ENCODE data around the gene NAA30.

NAA30 gene

DNA sequence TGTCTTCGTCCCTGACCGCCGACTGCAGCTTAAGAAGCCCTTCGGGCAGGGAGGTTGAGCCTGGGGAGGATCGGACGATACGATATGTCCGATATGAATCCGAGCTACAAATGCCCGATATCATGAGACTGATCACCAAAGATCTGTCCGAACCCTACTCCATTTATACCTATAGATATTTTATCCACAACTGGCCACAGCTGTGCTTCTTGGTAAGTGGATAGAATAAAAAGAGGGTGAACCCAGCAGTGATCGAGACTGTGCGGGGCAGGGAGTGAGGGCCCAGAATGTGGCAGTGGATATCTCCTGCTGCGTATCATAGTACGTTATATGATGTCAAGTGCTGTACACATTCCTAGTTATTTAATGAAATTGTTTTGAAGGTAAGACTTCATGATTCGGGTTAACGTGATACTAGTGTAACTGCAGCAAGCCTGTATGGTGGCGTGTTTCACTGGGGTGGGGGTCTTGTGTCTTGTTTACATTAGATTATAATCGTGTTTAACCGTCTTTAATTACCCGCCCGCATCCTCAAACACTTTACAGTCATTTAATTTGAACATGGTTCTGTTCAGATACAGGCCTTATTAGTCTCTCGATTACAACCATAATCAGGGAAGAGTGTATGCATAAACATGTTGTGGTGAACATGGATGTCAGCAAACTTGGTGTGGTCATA, 1.3 kb downstream of the NAA30 start:
- peaks cover 8% of the 10 kb centered on the region for H4K20me1 ChIP-seq (ENCODE audit: low read depth, low read length)
- peaks cover 42% of the 10 kb centered on the region for H3K79me2 ChIP-seq (ENCODE audit: insufficient read depth, low read length)
- no peaks in the 10 kb centered on the region for H3F3A ChIP-seq (ENCODE audit: insufficient read depth)
- H2AFZ ChIP-seq (ENCODE audit: low read depth, low read length, severe bottlenecking) = no peak overlapping the region
- H3K9me2 ChIP-seq (replicated peaks; ENCODE audit: insufficient read depth, low read length) = no peaks in the 10 kb centered on the region
- peaks cover 11% of the 10 kb centered on the region; the same call in 1 of the 2 replicates for H3K36me3 ChIP-seq (ENCODE audit: low read length)
- H3K9ac ChIP-seq (ENCODE audit: low read length) = peak overlapping the region; percentile 70
- H3K4me3 ChIP-seq (ENCODE audit: insufficient read depth, low read length, poor library complexity, severe bottlenecking) = peak overlapping the region; percentile 79
- TF ChIP-seq, protein P1, sequence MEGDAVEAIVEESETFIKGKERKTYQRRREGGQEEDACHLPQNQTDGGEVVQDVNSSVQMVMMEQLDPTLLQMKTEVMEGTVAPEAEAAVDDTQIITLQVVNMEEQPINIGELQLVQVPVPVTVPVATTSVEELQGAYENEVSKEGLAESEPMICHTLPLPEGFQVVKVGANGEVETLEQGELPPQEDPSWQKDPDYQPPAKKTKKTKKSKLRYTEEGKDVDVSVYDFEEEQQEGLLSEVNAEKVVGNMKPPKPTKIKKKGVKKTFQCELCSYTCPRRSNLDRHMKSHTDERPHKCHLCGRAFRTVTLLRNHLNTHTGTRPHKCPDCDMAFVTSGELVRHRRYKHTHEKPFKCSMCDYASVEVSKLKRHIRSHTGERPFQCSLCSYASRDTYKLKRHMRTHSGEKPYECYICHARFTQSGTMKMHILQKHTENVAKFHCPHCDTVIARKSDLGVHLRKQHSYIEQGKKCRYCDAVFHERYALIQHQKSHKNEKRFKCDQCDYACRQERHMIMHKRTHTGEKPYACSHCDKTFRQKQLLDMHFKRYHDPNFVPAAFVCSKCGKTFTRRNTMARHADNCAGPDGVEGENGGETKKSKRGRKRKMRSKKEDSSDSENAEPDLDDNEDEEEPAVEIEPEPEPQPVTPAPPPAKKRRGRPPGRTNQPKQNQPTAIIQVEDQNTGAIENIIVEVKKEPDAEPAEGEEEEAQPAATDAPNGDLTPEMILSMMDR (IDR thresholded peaks at IDR 0.05; ENCODE audit: insufficient read depth, low read length, poor library complexity, severe bottlenecking) = no peak
- no peak for TF ChIP-seq EZH2phosphoT487 (conservative IDR thresholded peaks at IDR 0.05; ENCODE audit: low read length)
- H3K9me3 ChIP-seq (ENCODE audit: insufficient read depth, low read length) = no peaks in the 10 kb centered on the region
- H3K27me3 ChIP-seq (ENCODE audit: low read length) = no peaks in the 10 kb centered on the region
- H3K4me2 ChIP-seq (ENCODE audit: low read depth, low read length, poor library complexity, severe bottlenecking) = peak overlapping the region; percentile 57
- H3K27ac ChIP-seq (ENCODE audit: low read depth, low read length) = no peak overlapping the region

DNA sequence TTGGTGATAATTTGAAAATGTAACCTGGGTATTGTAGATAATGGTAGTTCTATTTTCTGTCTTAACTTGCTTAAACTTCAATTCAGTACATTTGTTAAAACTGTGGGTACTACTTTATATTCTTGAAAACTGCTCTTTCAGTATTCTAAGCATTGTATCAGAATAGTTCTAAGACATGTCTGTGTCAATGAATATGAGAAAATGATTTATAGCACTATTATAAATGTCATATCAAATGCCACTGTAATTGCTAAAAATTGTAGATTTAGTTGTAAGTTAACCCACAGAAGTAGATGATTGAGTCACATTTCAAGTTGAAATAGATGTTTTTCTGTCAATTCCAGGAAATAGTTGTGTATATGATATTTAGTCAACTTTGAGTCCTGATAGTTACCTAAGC, 2.4 kb downstream of the NAA30 start:
- Histone ChIP-seq H3K9ac (ENCODE audit: low read length) (peak overlapping the region; percentile 70; the same call in 1 of the 2 replicates), H3F3A (ENCODE audit: insufficient read depth) (no peaks in the 10 kb centered on the region), H3K9me3 (ENCODE audit: insufficient read depth, low read length) (no peaks in the 10 kb centered on the region), H3K4me2 (ENCODE audit: low read depth, low read length, poor library complexity, severe bottlenecking) (peak overlapping the region; percentile 57), H4K20me1 (ENCODE audit: low read depth, low read length) (peaks cover 8% of the 10 kb centered on the region), H3K4me3 (ENCODE audit: insufficient read depth, low read length, poor library complexity, severe bottlenecking) (peak overlapping the region; percentile 79), H3K79me2 (ENCODE audit: insufficient read depth, low read length) (peaks cover 42% of the 10 kb centered on the region), H3K9me2 (replicated peaks; ENCODE audit: insufficient read depth, low read length) (no peaks in the 10 kb centered on the region), H3K36me3 (ENCODE audit: low read length) (peaks cover 12% of the 10 kb centered on the region; the same call in 1 of the 2 replicates), H3K27me3 (ENCODE audit: low read length) (no peaks in the 10 kb centered on the region), H2AFZ (ENCODE audit: low read depth, low read length, severe bottlenecking) (no peak overlapping the region), H3K27ac (ENCODE audit: low read depth, low read length) (no peak overlapping the region)
- no peak for TF ChIP-seq EZH2phosphoT487 (conservative IDR thresholded peaks at IDR 0.05; ENCODE audit: low read length)
- TF ChIP-seq, protein P1 (IDR thresholded peaks at IDR 0.05; ENCODE audit: insufficient read depth, low read length, poor library complexity, severe bottlenecking) = no peak

DNA sequence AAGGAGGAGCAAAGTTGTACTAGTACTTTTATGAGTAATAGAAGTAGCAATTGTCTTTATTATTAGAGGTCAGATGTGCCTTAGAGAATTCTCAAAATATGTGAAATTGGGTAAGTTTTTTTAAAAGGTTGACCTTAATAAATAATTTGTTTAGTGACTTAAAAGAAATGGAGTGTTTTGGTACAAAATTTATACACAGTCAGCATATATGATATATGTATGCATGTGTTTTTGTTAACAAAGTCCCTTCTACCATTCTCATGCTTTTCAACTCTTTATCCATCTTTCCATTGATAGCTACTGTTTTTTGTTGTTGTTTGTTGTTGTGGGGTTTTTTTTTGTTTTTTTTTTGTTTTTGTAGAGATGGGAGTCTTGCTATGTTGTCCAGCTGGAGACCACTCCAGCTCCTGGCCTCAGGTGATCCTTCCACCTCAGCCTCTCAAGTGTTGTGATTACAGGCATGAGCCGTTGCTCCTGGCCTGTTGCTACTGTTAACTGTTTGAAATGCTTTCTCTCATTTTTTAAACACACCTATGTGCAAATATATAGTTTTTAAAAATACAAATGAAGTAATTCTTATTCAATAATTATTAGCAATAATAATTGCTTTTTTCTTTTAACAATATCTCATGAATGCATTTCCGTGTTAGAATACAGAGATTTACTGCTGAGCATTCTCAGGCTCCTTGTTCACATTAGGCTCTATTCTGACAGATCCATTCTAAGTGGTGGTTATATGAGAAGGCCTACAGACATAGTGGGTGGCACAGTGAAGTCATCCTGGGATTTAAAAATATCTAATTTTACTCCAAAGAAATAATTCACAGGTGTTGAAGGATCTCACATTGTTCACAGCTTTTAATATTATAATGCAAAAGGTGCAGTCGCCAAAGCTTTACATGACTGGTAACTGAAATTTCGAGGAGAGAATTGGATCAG, 10.4 kb downstream of the NAA30 start:
- no peak overlapping the region for H3K4me2 ChIP-seq (ENCODE audit: low read depth, low read length, poor library complexity, severe bottlenecking)
- no peak overlapping the region for H3K4me3 ChIP-seq (ENCODE audit: insufficient read depth, low read length, poor library complexity, severe bottlenecking)
- no peaks in the 10 kb centered on the region for H3F3A ChIP-seq (ENCODE audit: insufficient read depth)
- no peak overlapping the region for H2AFZ ChIP-seq (ENCODE audit: low read depth, low read length, severe bottlenecking)
- TF ChIP-seq, protein P1 (IDR thresholded peaks at IDR 0.05; ENCODE audit: insufficient read depth, low read length, poor library complexity, severe bottlenecking) = no peak
- TF ChIP-seq EZH2phosphoT487 (conservative IDR thresholded peaks at IDR 0.05; ENCODE audit: low read length) = no peak
- no peaks in the 10 kb centered on the region; the same call in 1 of the 2 replicates for H3K79me2 ChIP-seq (ENCODE audit: insufficient read depth, low read length)
- no peak overlapping the region for H3K9ac ChIP-seq (ENCODE audit: low read length)
- no peaks in the 10 kb centered on the region for H4K20me1 ChIP-seq (ENCODE audit: low read depth, low read length)
- no peaks in the 10 kb centered on the region for H3K9me3 ChIP-seq (ENCODE audit: insufficient read depth, low read length)
- H3K9me2 ChIP-seq (replicated peaks; ENCODE audit: insufficient read depth, low read length) = no peaks in the 10 kb centered on the region
- H3K27ac ChIP-seq (ENCODE audit: low read depth, low read length) = no peak overlapping the region
- H3K36me3 ChIP-seq (ENCODE audit: low read length) = peaks cover 19% of the 10 kb centered on the region
- H3K27me3 ChIP-seq (ENCODE audit: low read length) = no peaks in the 10 kb centered on the region
